Measurements from ENCODE around the gene KRTAP24-1.

The KRTAP24-1 gene

GRCh38 chr21:30234050-30234449 is 48.7 kb downstream of the KRTAP24-1 start:
- DNase-seq (ENCODE audit: low spot score), result no peak

- no peak for DNase-seq (ENCODE audit: low spot score)
Observed at GRCh38 chr21:30233228-30234020, 49.3 kb downstream of the KRTAP24-1 start.

GRCh38 chr21:30232011-30232410 is 50.7 kb downstream of the KRTAP24-1 start:
- DNase-seq (ENCODE audit: low spot score), result no peak
